Measurements from ENCODE around the gene AP5B1. TPM values are rescaled to one million over a fixed set of nuclear protein-coding genes. Genes with fewer than 3 reads are reported as not detected.
A peak's percentile ranks its signal among the peaks of the same experiment; 100 is the strongest.

Gene AP5B1
- total and polyA plus RNA-seq, 2 of the 8 experiments (the other 6 are each of a cell fraction or from before 2014, with no cell fraction given), result 7.6 to 10.0 TPM

DNA sequence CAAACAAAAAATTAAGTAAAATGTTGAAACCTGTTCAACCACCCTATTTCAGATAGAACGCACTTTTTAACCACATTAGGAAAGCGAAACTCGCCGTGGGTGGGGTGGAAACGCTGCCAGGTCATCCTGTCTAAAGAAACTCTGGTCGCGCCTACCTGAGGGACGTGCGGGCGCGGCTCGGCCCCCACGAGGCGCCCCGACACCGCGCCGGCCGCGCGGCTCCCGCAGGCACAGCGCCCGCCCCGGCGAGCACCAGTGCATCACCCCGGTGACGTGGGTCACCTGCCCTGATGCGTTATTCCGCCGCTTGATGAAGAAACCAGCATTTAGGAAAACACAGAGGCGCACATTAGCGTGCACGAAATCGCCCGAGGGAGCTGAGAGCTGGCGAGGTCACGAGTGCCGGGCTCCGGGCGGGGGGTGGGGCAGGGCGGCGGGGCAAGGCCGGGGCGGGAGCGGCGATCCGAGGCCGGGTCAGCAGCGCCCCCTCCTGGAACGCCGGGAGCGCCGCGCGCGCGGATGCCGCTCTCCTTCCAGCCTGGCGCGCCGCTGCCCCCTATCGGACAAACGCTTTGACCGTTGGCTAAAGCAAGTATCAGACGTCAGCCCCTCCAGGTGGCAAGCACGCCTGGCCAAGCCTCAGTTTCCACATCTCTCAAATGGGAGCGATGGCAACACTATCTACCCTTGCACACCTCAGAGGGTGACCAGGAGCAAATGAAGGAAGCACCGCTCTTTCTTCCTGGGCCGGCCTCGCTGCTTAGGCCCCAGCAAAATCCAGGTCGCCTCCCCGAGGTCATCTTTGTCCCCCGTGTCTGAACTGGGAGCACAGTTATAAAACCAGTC, 37.3 kb upstream of the AP5B1 start:
- no peaks in the 10 kb centered on the region for H3K79me2 ChIP-seq (ENCODE audit: control insufficient read depth in 1 of 2, insufficient read depth in 2 of 2, low read length in 2 of 2)
- H3K4me1 ChIP-seq (replicated peaks in 1 of 4; ENCODE audit: control insufficient read depth in 3 of 4, insufficient read depth in 4 of 4, low read length in 3 of 4), result no peaks in the 10 kb centered on the region
- peak overlapping the region; percentile 89; the same call in 1 of the 2 replicates for H2AFZ ChIP-seq (ENCODE audit: low read length)
- H3K36me3 ChIP-seq (ENCODE audit: control insufficient read depth in 2 of 4, insufficient read depth in 4 of 4, low read length in 3 of 4), result no peaks in the 10 kb centered on the region
- peak overlapping the region; percentile 90; the same call in 1 of the 2 replicates for H3K18ac ChIP-seq (ENCODE audit: extremely low read depth, low read length)
- no peak overlapping the region for H2AK5ac ChIP-seq (ENCODE audit: low read depth, low read length)
- no peak overlapping the region for H3K56ac ChIP-seq (replicated peaks; ENCODE audit: insufficient read length, low read depth, low read length)
- peak overlapping the region; percentile 75 for H4K8ac ChIP-seq (ENCODE audit: extremely low read depth, insufficient read depth, low read length)
- H3K9ac ChIP-seq (replicated peaks in 1 of 4; ENCODE audit: extremely low read depth in 1 of 4, low read depth in 3 of 4, low read length in 3 of 4), result peak overlapping the region in 1 of 4 experiments; percentile 26; a peak in 2 of 7 replicates
- peak overlapping the region; percentile 41 to 74 (median 67) for H3K4me3 ChIP-seq (ENCODE audit: extremely low read depth in 1 of 4, insufficient read depth in 2 of 4, low read depth in 3 of 4, low read length in 4 of 4)
- FAIRE-seq (no peak), DNase-seq (ENCODE audit: low read depth in 1 of 2, low spot score in 2 of 2) (peak; percentile 53 to 99)
- peak overlapping the region; percentile 98; the same call in 1 of the 2 replicates for H2BK15ac ChIP-seq (ENCODE audit: low read length)
- no peak overlapping the region for H3K14ac ChIP-seq (ENCODE audit: insufficient read length)
- peak overlapping the region; percentile 96 for H3K4ac ChIP-seq (replicated peaks; ENCODE audit: insufficient read length, low read depth, low read length)
- no peak overlapping the region for H2BK5ac ChIP-seq (ENCODE audit: low read depth, low read length)
- H3K9me3 ChIP-seq (ENCODE audit: insufficient read depth in 2 of 2, low read depth in 1 of 2, low read length in 1 of 2), result no peaks in the 10 kb centered on the region
- 0 out of 2 replicates have a peak overlapping the region, but pooled peaks have one; percentile 39 for H2BK12ac ChIP-seq (ENCODE audit: low read depth, low read length)
- H4K20me1 ChIP-seq (replicated peaks in 1 of 2; ENCODE audit: control insufficient read depth in 1 of 2, insufficient read depth in 2 of 2, low read length in 2 of 2), result no peaks in the 10 kb centered on the region
- peak overlapping the region; percentile 68 for H4K5ac ChIP-seq (ENCODE audit: insufficient read length, low read depth, low read length)
- peak overlapping the region; percentile 65 for H4K91ac ChIP-seq (replicated peaks; ENCODE audit: insufficient read length, low read length)
- peak overlapping the region; percentile 92 for H2BK120ac ChIP-seq (replicated peaks; ENCODE audit: low read depth, low read length)
- no peaks in the 10 kb centered on the region for H3K79me1 ChIP-seq (ENCODE audit: low read depth, low read length)
- 0 out of 2 replicates have a peak, but pooled peaks cover 1% of the 10 kb centered on the region for H3K23me2 ChIP-seq (ENCODE audit: low read depth, low read length)
- peak overlapping the region; percentile 28 to 75 for H3K4me2 ChIP-seq (ENCODE audit: insufficient read depth in 1 of 2, low read depth in 2 of 2, low read length in 2 of 2)
- no peak overlapping the region for H3K27ac ChIP-seq (ENCODE audit: low read depth, low read length)
- peaks cover 0 to 11% (median 4%) of the 10 kb centered on the region in 4 experiments; a peak in 4 of 7 replicates for H3K27me3 ChIP-seq (replicated peaks in 1 of 4; ENCODE audit: control insufficient read depth in 3 of 4, extremely low read depth in 1 of 4, insufficient read depth in 3 of 4, low read length in 3 of 4)
- 10% methylated on average over 62 of the region's 74 CpGs; no CpG with 5 or more reads in 1 of the 2 experiments for WGBS, 2 experiments (ENCODE audit: extremely low coverage in 1 of 2, insufficient coverage in 1 of 2, insufficient read length in 1 of 2, insufficient replicate concordance in 2 of 2, low coverage in 1 of 2, low lambda C conversion rate in 2 of 2, missing lambda C conversion rate in 1 of 2)
- H3K23ac ChIP-seq (ENCODE audit: insufficient read length), result no peak overlapping the region
- no peak overlapping the region for H2BK20ac ChIP-seq (ENCODE audit: low read length)
- ChIA-PET POLR2A (ENCODE audit: partially characterized antibody) (interaction anchor here (0.5 to 1.7 kb wide), 9 partner anchors 11 to 105 kb away, joined by 3 to 7 read pairs (median 4); partner anchors contain the start of gene SNX32), CTCF (ENCODE audit: partially characterized antibody) (interaction anchor here (0.6 to 19.6 kb wide), 37 partner anchors 9 to 1281 kb away, joined by 3 to 347 read pairs (median 5); partner anchors contain the start of genes AP5B1, CCDC85B, FIBP and KAT5)
- TF ChIP-seq CREB1 (IDR thresholded peaks at IDR 0.05) (peak; percentile 76), CHD2 (IDR thresholded peaks at IDR 0.05; ENCODE audit: low read length) (no peak; the same call in 1 of the 2 replicates), TEAD4 (IDR thresholded peaks at IDR 0.05; ENCODE audit: low read depth, low read length) (peak; percentile 80; the same call in 1 of the 2 replicates), PHF8 (conservative IDR thresholded peaks at IDR 0.05; ENCODE audit: low read depth, low read length) (0 out of 2 replicates have a peak, but pooled peaks have one; percentile 28), TAF7 (optimal IDR thresholded peaks at IDR 0.05; ENCODE audit: borderline replicate concordance, low read depth, low read length) (peak; percentile 85), CHD1 (IDR thresholded peaks at IDR 0.05; ENCODE audit: low read depth, low read length) (no peak)
- TF ChIP-seq, protein P1, sequence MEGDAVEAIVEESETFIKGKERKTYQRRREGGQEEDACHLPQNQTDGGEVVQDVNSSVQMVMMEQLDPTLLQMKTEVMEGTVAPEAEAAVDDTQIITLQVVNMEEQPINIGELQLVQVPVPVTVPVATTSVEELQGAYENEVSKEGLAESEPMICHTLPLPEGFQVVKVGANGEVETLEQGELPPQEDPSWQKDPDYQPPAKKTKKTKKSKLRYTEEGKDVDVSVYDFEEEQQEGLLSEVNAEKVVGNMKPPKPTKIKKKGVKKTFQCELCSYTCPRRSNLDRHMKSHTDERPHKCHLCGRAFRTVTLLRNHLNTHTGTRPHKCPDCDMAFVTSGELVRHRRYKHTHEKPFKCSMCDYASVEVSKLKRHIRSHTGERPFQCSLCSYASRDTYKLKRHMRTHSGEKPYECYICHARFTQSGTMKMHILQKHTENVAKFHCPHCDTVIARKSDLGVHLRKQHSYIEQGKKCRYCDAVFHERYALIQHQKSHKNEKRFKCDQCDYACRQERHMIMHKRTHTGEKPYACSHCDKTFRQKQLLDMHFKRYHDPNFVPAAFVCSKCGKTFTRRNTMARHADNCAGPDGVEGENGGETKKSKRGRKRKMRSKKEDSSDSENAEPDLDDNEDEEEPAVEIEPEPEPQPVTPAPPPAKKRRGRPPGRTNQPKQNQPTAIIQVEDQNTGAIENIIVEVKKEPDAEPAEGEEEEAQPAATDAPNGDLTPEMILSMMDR (IDR thresholded peaks at IDR 0.05; ENCODE audit: control extremely low read depth in 1 of 3, insufficient read depth in 1 of 3, low read depth in 1 of 3, low read length in 3 of 3), result peak; percentile 99 to 100 (median 99)
- TF ChIP-seq, protein P2, sequence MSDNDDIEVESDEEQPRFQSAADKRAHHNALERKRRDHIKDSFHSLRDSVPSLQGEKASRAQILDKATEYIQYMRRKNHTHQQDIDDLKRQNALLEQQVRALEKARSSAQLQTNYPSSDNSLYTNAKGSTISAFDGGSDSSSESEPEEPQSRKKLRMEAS (IDR thresholded peaks at IDR 0.05), result peak; percentile 55
